GM12891 (cell line): ENCODE results near the gene MMEL1.

Experiments
- DNase-seq: peaks from one replicate; pipeline ENCODE4 v3.0.0; 2011; ENCODE audit warnings: low spot score; ENCODE audit not compliant: insufficient read length
- FAIRE-seq: peaks from 2 replicates; lab custom pipeline; 2011; peaks lifted over from hg19 to GRCh38; lab: Jason Lieb, UNC
- PAX5 ChIP-seq: IDR thresholded peaks from 2 replicates; pipeline ENCODE4 v1.6.1; 2011; ENCODE audit warnings: low read length, moderate library complexity, mild to moderate bottlenecking; ENCODE audit not compliant: insufficient read depth, severe bottlenecking
- POLR2A ChIP-seq: IDR thresholded peaks from 2 replicates; pipeline ENCODE4 v1.6.1; 2011; ENCODE audit warnings: low read depth, low read length, control low read depth
- POLR2AphosphoS5 ChIP-seq: IDR thresholded peaks from 2 replicates; pipeline ENCODE4 v1.6.1; 2011; ENCODE audit warnings: low read depth, low read length, control low read depth
- POU2F2 ChIP-seq: IDR thresholded peaks from 2 replicates; pipeline ENCODE4 v1.6.1; 2011; ENCODE audit warnings: low read depth, mild to moderate bottlenecking, control low read depth, low read length, moderate library complexity
- SPI1 ChIP-seq: IDR thresholded peaks from 2 replicates; pipeline ENCODE4 v1.6.1; 2011; ENCODE audit warnings: low read depth, low read length, control low read depth
- TAF1 ChIP-seq: IDR thresholded peaks from 2 replicates; pipeline ENCODE4 v1.6.1; 2011; ENCODE audit warnings: low read depth, low read length, control low read depth

MMEL1 gene

DNA sequence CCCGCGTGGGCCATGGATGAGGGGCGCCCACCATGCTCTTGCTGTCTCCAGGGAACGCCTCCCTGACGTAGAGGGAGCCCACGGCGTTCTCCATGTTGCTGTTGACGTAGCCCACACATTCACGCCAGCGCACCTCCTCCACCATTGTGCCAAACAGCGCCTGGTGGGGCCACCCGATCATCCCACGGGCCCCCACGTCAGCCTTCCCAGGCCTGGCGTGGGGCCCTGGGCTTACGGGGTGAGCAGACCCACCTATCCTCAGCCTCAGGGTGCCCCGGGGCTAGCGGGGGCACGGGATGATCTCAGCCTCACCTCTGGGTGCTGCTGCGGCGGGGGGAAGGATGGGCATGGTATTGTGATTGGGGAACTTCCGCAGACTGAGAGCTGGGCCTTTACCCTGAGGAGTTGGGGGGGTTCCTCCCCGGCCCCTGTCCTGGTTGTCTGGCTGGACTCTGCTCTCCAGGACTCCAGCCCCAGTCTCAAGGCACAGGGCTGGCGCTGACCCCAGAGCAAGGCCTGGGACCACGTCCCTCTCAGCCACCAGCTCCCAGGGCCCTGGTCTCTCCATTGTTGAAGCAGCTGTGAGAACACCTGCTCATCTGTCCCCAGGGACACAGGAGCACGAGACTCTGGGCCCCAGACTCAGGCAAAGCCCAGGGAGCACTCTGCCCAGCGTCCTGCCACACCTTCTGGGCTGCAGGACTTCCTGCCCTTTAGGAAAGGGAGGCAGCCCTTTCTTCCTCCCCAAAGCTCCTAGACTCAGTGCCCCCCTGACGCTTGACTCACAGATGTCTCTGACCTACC is 36.1 kb downstream of the MMEL1 start:
- FAIRE-seq (no peak), DNase-seq (peak; percentile 10)
- no peak for TF ChIP-seq PAX5
- no peak for TF ChIP-seq POU2F2
- TF ChIP-seq POLR2AphosphoS5: no peak
- TF ChIP-seq SPI1: no peak
- no peak for TF ChIP-seq TAF1
- no peak for TF ChIP-seq POLR2A

GRCh38 chr1:2595812-2596529 is 36.8 kb downstream of the MMEL1 start:
- no peak for TF ChIP-seq PAX5
- no peak for TF ChIP-seq SPI1
- no peak for FAIRE-seq
- DNase-seq: no peak

DNA sequence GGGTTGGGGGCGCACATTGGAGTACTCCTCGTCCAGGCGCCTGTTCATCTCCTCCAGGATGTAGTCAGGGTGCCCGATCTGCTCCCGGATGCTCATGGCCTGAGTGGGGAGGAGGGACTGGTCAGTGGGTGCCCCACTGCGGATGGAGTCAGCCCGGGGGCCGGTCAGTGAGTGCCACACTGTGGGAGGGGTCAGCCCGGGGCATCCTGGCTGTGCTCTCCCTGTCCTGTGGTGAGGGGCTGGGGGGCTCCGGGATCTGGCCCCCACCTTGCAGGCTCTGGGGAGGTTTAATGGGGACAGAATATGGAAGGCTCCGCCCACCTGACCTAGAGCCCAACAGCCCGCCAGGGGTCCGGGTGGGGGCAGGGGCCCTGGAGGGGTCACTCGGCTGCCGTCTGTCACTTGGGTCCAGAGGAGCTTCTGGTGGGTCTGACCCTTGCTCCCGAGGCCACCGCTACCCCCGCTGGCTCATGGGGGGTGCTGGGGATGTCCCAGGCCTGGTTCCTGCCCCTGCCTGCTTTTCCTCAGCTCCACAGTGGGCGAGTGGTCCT is 37.5 kb downstream of the MMEL1 start:
- FAIRE-seq (no peak), DNase-seq (no peak)
- no peak for TF ChIP-seq POU2F2
- no peak for TF ChIP-seq POLR2AphosphoS5
- TF ChIP-seq SPI1: no peak
- no peak for TF ChIP-seq POLR2A
- no peak for TF ChIP-seq PAX5
- no peak for TF ChIP-seq TAF1

DNA sequence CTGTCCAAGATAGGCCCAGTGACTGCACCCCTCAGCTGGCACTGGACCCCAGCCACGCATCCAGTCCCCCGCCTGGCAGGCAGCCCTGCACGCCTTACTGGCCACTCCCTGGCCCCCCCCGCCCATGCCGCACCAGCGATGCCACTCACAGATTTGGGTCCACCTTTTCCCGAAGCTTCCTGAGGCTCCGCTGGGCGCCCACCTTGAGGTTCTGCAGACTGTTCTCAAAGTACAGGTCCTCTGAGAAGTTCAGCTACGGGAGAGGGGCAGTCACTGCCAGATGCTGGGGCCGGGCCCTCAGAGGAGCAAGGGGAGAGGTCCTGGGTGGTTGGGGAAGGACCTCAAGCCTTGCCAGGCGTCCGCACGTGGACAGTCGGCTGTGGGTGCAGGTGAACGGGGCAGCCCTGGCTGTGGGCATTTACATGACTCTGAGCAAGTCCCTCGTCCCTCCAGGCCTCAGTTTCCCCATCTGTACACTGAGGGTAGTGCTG is 38.1 kb downstream of the MMEL1 start:
- FAIRE-seq: no peak

GRCh38 chr1:2594001-2594640 is 38.7 kb downstream of the MMEL1 start:
- no peak for FAIRE-seq
- no peak for TF ChIP-seq TAF1
- TF ChIP-seq POLR2A: no peak
- no peak for TF ChIP-seq SPI1
- no peak for TF ChIP-seq POLR2AphosphoS5
- peak; percentile 11 for DNase-seq

More for the DNA sequence above, 38.1 kb downstream of the MMEL1 start:
- TF ChIP-seq SPI1 (no peak), POU2F2 (no peak), TAF1 (no peak)
- no peak for DNase-seq

GRCh38 chr1:2593251-2593878 is 39.5 kb downstream of the MMEL1 start:
- FAIRE-seq: no peak
- DNase-seq: peak; percentile 11
- no peak for TF ChIP-seq PAX5
- TF ChIP-seq POU2F2: no peak
- TF ChIP-seq POLR2AphosphoS5: no peak
- TF ChIP-seq TAF1: no peak
- no peak for TF ChIP-seq POLR2A
- TF ChIP-seq SPI1: no peak

GRCh38 chr1:2592672-2593071 is 40.1 kb downstream of the MMEL1 start:
- FAIRE-seq (no peak), DNase-seq (no peak)
- TF ChIP-seq PAX5 (no peak), POU2F2 (no peak), POLR2AphosphoS5 (no peak)

GRCh38 chr1:2591581-2592261 is 41.1 kb downstream of the MMEL1 start:
- FAIRE-seq (no peak), DNase-seq (no peak)
- TF ChIP-seq POLR2AphosphoS5 (no peak), TAF1 (no peak), POLR2A (no peak), SPI1 (no peak), PAX5 (no peak)

DNA sequence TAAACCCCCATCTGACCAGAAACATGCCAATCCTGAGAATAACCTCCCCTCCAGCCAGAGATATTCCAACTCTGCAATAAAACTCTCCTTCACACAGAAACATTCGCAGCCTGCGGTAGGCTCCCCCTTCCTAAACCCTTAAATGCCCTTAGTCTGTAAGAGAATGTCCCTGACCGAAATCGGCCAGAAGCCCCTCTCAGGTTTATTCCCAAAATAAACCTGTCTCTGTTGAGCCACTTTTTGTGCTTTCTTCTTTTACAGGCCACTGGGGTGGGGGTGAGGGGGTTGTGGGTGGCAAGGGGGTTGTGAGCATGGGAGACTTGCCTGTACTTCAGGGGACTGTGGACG is 41.6 kb downstream of the MMEL1 start:
- no peak for DNase-seq
- FAIRE-seq: no peak
- TF ChIP-seq POU2F2 (no peak), POLR2AphosphoS5 (no peak), POLR2A (no peak), PAX5 (no peak), TAF1 (no peak), SPI1 (no peak)
